CD4-positive, alpha-beta T cell (primary cell): ENCODE data around the gene LIN37. TPM values are rescaled to one million over a fixed set of nuclear protein-coding genes. Genes with fewer than 3 reads are reported as not detected.

Source experiments
- ATAC-seq: fragments of 200-7000 bp; cut with Tn5 transposase; one replicate; pipeline ENCODE4 v1.10.0; 2022; ENCODE audit warnings: mild to moderate bottlenecking; ENCODE audit not compliant: poor library complexity
- CTCF ChIA-PET: fragments of 350-600 bp; sonication (Branson Sonifier 250); formaldehyde crosslinking; loops from one replicate; lab custom pipeline; 2021; ENCODE audit warnings: antibody characterized with exemption, inconsistent platforms; lab: Charles Lee
- POLR2A ChIA-PET: fragments of 350-600 bp; sonication (Branson Sonifier 250); formaldehyde crosslinking; loops from one replicate; lab custom pipeline; 2021; ENCODE audit warnings: antibody characterized with exemption, inconsistent platforms; lab: Charles Lee
- DNase-seq, 14 experiments: peaks; one replicate each; pipeline ENCODE4 v3.0.0-alpha.2; 2013 to 2020; ENCODE audit warnings: mixed read lengths in 2 of 14
- H3K27ac ChIP-seq, 2 donors: one replicate each; pipeline versions ENCODE4 v1.5.1 to v1.7.0; 2013; ENCODE audit warnings: low read length in 2 of 2, low read depth in 1 of 2, mild to moderate bottlenecking in 1 of 2
- H3K27me3 ChIP-seq, 2 experiments: 1 replicate in 1 of 2; 2 replicates in 1 of 2; pipeline versions ENCODE4 v1.6.1 to v1.7.0; 2013; ENCODE audit warnings: low read length in 2 of 2, control low read depth in 1 of 2, mild to moderate bottlenecking in 1 of 2, moderate library complexity in 1 of 2; ENCODE audit not compliant: insufficient read depth in 2 of 2, control insufficient read depth in 1 of 2
- H3K36me3 ChIP-seq: one replicate; pipeline ENCODE4 v1.6.1; 2013; ENCODE audit warnings: low read length, control low read depth; ENCODE audit not compliant: insufficient read depth
- H3K4me1 ChIP-seq: one replicate; pipeline ENCODE4 v1.6.1; 2013; ENCODE audit warnings: low read length, control low read depth; ENCODE audit not compliant: insufficient read depth
- H3K4me3 ChIP-seq: one replicate; pipeline ENCODE4 v1.5.1; 2013; ENCODE audit warnings: mild to moderate bottlenecking, low read length, moderate library complexity
- H3K9me3 ChIP-seq, 2 experiments: 1 replicate in 1 of 2; 2 replicates in 1 of 2; pipeline versions ENCODE4 v1.6.1 to v1.7.0; 2013; ENCODE audit warnings: low read length in 2 of 2, mild to moderate bottlenecking in 2 of 2, control low read depth in 1 of 2, moderate library complexity in 1 of 2; ENCODE audit not compliant: control insufficient read depth in 1 of 2, insufficient read depth in 1 of 2
- H3K27ac Mint-ChIP-seq: one replicate; pipeline ENCODE4 v1.8.0; 2020; ENCODE audit warnings: mixed read lengths
- H3K27me3 Mint-ChIP-seq: one replicate; pipeline ENCODE4 v1.8.0; 2021; ENCODE audit warnings: mixed read lengths
- H3K36me3 Mint-ChIP-seq: one replicate; pipeline ENCODE4 v1.8.0; 2021; ENCODE audit warnings: low read depth, mixed read lengths
- H3K4me1 Mint-ChIP-seq: one replicate; pipeline ENCODE4 v1.8.0; 2021; ENCODE audit warnings: low read depth, mixed read lengths
- H3K4me3 Mint-ChIP-seq: one replicate; pipeline ENCODE4 v1.8.0; 2020; ENCODE audit warnings: mild to moderate bottlenecking, mixed read lengths
- H3K9me3 Mint-ChIP-seq: one replicate; pipeline ENCODE4 v1.8.0; 2020; ENCODE audit warnings: mixed read lengths
- intact Hi-C, 2 experiments: fragments of 100-400 bp; cut with DNase I in 1 of 2; cut with micrococcal nuclease in 1 of 2; formaldehyde crosslinking; loops; one replicate each; pipeline versions ENCODE4 v1.15.1 to v1.9.0; 2023 to 2025; cut with DNase I, micrococcal nuclease
- total RNA-seq, 174 experiments: library from RNA in 2 of 174; stranded (reverse) in 2 of 174; gene quantifications; one replicate each; pipeline ENCODE4 v1.2.3 and lab custom pipeline; 2021 to 2026
- TF ChIP-seq, protein P1 (sequence below): fragments of 200-600 bp; IDR thresholded peaks from one replicate; pipeline ENCODE4 v1.8.0; 2022; ENCODE audit warnings: antibody characterized with exemption, mild to moderate bottlenecking

Gene LIN37
- total RNA-seq, 2 experiments from 2014 or later: 4.8 to 6.0 TPM

DNA sequence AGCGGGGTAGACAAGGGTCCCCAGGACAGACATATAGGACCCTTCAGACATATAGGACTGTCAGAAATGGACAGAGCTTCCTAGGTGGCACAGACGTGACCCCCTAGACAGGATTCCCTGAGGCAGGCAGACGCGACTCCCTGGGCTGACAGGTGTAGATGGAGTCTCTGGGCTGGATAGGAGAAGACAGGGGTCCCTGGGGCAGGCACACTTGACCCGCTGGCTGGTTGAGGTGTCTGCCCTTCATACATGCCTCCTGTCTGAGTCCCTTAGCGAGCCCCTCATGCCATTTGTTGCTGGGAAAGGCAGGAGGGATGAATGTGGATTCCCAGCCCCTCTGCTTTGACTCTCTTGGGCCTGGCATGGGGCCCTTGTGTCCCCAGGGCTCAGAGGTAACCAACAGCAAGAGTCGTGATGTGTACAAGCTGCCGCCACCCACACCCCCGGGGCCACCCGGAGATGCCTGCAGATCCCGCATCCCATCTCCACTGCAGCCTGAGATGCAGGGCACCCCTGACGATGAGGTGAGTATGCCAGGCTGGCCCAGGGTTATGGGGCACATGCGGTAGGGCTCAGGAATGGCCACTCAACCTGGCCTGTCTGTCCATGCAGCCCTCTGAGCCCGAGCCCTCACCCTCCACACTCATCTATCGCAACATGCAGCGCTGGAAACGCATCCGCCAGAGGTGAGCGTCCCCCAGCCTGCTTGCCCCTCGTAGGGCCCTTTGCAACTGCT lies 5.4 kb downstream of the LIN37 start:
- H3K36me3 Mint-ChIP-seq: peaks cover 34% of the 10 kb centered on the region
- H3K27ac ChIP-seq: no peak overlapping the region
- H3K4me3 ChIP-seq: no peak overlapping the region
- peaks cover 0 to 2% of the 10 kb centered on the region in 2 experiments for H3K27me3 ChIP-seq
- no peaks in the 10 kb centered on the region for H3K9me3 Mint-ChIP-seq
- POLR2A ChIA-PET: no interaction called here
- ATAC-seq (no peak), DNase-seq (peak in 1 of 14 experiments; percentile 18)
- CTCF ChIA-PET: no interaction called here
- TF ChIP-seq, protein P1, sequence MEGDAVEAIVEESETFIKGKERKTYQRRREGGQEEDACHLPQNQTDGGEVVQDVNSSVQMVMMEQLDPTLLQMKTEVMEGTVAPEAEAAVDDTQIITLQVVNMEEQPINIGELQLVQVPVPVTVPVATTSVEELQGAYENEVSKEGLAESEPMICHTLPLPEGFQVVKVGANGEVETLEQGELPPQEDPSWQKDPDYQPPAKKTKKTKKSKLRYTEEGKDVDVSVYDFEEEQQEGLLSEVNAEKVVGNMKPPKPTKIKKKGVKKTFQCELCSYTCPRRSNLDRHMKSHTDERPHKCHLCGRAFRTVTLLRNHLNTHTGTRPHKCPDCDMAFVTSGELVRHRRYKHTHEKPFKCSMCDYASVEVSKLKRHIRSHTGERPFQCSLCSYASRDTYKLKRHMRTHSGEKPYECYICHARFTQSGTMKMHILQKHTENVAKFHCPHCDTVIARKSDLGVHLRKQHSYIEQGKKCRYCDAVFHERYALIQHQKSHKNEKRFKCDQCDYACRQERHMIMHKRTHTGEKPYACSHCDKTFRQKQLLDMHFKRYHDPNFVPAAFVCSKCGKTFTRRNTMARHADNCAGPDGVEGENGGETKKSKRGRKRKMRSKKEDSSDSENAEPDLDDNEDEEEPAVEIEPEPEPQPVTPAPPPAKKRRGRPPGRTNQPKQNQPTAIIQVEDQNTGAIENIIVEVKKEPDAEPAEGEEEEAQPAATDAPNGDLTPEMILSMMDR: no peak
- H3K36me3 ChIP-seq: peaks cover 28% of the 10 kb centered on the region
- H3K4me1 ChIP-seq: peaks cover 48% of the 10 kb centered on the region
- intact Hi-C loops: loop anchor here in 1 of 2 experiments (10.0 kb wide), 1 partner anchor 931 kb away; the partner anchor contains the start of gene ZNF567
- H3K4me1 Mint-ChIP-seq: peaks cover 30% of the 10 kb centered on the region
- no peaks in the 10 kb centered on the region for H3K9me3 ChIP-seq
- peaks cover 15% of the 10 kb centered on the region for H3K27me3 Mint-ChIP-seq
- H3K27ac Mint-ChIP-seq: no peak overlapping the region
- H3K4me3 Mint-ChIP-seq: peak overlapping the region; percentile 80

DNA sequence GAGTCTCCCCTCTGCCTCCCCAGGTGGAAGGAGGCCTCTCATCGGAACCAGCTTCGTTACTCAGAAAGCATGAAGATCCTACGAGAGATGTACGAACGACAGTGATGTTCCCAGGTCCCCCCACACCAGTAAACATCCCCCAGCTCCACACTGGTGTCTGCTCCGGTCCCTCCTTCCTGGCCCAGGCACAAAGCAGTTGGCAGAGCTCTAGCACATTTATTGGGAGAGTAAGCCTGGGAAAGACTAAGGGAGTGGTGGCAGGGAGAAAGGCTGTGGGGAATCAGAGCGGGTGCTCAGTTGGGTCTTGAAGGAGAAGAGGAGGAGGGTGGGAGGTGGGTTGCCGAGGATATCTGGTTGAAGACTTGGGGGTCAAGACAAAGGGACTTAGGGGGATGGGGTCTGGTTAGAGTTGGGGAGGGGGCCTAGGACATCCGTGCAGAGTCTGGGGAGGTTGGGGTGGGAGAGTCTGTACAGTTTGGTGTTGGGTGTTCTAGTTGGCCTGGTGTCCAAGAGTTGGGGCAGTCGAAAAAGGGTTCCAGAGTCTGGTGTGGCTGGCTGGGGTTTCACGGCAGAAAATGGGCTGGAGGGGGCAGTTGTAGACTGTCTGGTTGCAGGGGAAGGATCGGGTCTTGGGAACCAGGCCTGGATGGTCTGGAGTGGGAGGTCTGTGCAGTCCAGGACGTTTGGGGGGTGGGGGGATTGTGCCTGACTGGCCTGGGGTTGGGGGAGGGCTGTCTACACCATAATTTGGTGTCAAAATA lies 6.2 kb downstream of the LIN37 start:
- H3K4me3 ChIP-seq: no peak overlapping the region
- H3K4me1 ChIP-seq: peaks cover 48% of the 10 kb centered on the region
- H3K36me3 ChIP-seq: peaks cover 28% of the 10 kb centered on the region
- TF ChIP-seq, protein P1: no peak
- POLR2A ChIA-PET: no interaction called here
- H3K27me3 Mint-ChIP-seq: peaks cover 15% of the 10 kb centered on the region
- ATAC-seq (no peak), DNase-seq (peak in 1 of 14 experiments; percentile 14)
- intact Hi-C loops: loop anchor here (5.0 to 10.0 kb wide), 5 partner anchors 37 to 930 kb away; partner anchors contain the start of genes COX6B1 (in 1 of the 2), ETV2 (in 1 of the 2), KMT2B (in 1 of the 2) and ZNF567 (in 1 of the 2)
- no peak overlapping the region for H3K27ac Mint-ChIP-seq
- no peaks in the 10 kb centered on the region for H3K9me3 ChIP-seq
- CTCF ChIA-PET: no interaction called here
- H3K4me1 Mint-ChIP-seq: peaks cover 36% of the 10 kb centered on the region
- H3K27ac ChIP-seq: no peak overlapping the region
- H3K36me3 Mint-ChIP-seq: peaks cover 34% of the 10 kb centered on the region
- H3K27me3 ChIP-seq: peaks cover 0 to 2% of the 10 kb centered on the region in 2 experiments
- H3K9me3 Mint-ChIP-seq: no peaks in the 10 kb centered on the region
- H3K4me3 Mint-ChIP-seq: peak overlapping the region; percentile 80

DNA sequence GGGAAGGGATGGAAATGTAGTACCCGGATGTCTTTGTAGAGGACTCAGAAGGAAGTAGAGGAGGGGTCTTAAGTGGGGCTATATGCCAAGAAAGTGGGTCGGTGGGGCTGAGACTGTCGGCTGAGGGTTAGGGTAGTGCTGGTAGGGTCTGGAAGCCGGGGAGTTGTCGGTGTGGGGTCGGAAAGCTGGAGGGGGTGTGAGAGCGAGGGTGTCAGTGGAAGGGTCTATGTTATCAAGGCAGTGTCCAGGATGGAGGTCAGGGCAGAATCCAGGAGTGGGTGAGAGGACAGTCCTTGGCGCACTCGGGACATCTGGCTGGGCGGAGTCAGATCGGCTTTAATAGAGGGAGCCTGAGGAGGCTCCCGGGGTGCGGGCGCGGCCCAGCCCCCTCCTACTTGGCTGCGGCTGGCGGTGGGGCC lies 6.8 kb downstream of the LIN37 start:
- no peaks in the 10 kb centered on the region for H3K9me3 Mint-ChIP-seq
- POLR2A ChIA-PET: interaction anchor here (1.0 kb wide), 1 partner anchor 11 kb away, joined by 3 read pairs; no protein-coding TSS in a partner anchor
- CTCF ChIA-PET: no interaction called here
- peak overlapping the region; percentile 80 for H3K4me3 Mint-ChIP-seq
- no peak for ATAC-seq
- peaks cover 15% of the 10 kb centered on the region for H3K27me3 Mint-ChIP-seq
- no peak overlapping the region for H3K4me3 ChIP-seq
- peaks cover 45% of the 10 kb centered on the region for H3K4me1 ChIP-seq
- TF ChIP-seq, protein P1: no peak
- no peak overlapping the region for H3K27ac ChIP-seq
- no peak overlapping the region for H3K27ac Mint-ChIP-seq
- H3K4me1 Mint-ChIP-seq: peaks cover 41% of the 10 kb centered on the region
- peaks cover 31% of the 10 kb centered on the region for H3K36me3 ChIP-seq
- no peak for DNase-seq
- H3K27me3 ChIP-seq: peaks cover 0 to 2% of the 10 kb centered on the region in 2 experiments
- H3K36me3 Mint-ChIP-seq: peaks cover 34% of the 10 kb centered on the region
- intact Hi-C loops: loop anchor here (5.0 to 10.0 kb wide), 5 partner anchors 38 to 930 kb away; partner anchors contain the start of genes COX6B1 (in 1 of the 2), ETV2 (in 1 of the 2), KMT2B (in 1 of the 2) and ZNF567 (in 1 of the 2)
- no peaks in the 10 kb centered on the region for H3K9me3 ChIP-seq
